Stimulated activated naive CD8-positive, alpha-beta T cell treated with anti-CD3 and anti-CD28 coated beads, Interleukin-15, amount 100 ng/mL, for 72 hours (primary cell): ENCODE measurements around the gene ALDH1L1.

Experiments used
- ATAC-seq: fragments of 150-1000 bp; cut with Tn5 transposase; 2 replicates; pipeline ENCODE4 v1.10.0; 2021; ENCODE audit warnings: mild to moderate bottlenecking, moderate library complexity
- DNase-seq, 2 donors: peaks; one replicate each; pipeline ENCODE4 v3.0.0; 2021 to 2022
- H3K27ac Mint-ChIP-seq, 2 donors: one replicate each; pipeline ENCODE4 v1.8.0; 2022; ENCODE audit warnings: mild to moderate bottlenecking in 2 of 2, mixed read lengths in 2 of 2, moderate library complexity in 2 of 2
- H3K27me3 Mint-ChIP-seq: one replicate; pipeline ENCODE4 v1.8.0; 2022; ENCODE audit warnings: mixed read lengths
- H3K4me1 Mint-ChIP-seq: one replicate; pipeline ENCODE4 v1.8.0; 2022; ENCODE audit warnings: mild to moderate bottlenecking, mixed read lengths
- H3K4me3 Mint-ChIP-seq, 2 donors: one replicate each; pipeline ENCODE4 v1.8.0; 2022; ENCODE audit warnings: mild to moderate bottlenecking in 2 of 2, mixed read lengths in 2 of 2, moderate library complexity in 1 of 2
- H3K9me3 Mint-ChIP-seq, 2 donors: one replicate each; pipeline ENCODE4 v1.8.0; 2022; ENCODE audit warnings: mixed read lengths in 2 of 2

ALDH1L1 gene

GRCh38 chr3:126180477-126181397 is at the start of gene ALDH1L1:
Gene ALDH1L1, minus strand, starts transcription at chr3:126180586. Its CDS starts 19,607 bp downstream, at chr3:126160979.
- H3K9me3 Mint-ChIP-seq, result no peaks in the 10 kb centered on the region
- ATAC-seq, result peak; percentile 15
- H3K4me1 Mint-ChIP-seq, result peaks cover 13% of the 10 kb centered on the region
- DNase-seq, result no peak
- no peak within 1 kb of the TSS for H3K27ac Mint-ChIP-seq
- peaks cover 63% of the 10 kb centered on the region for H3K27me3 Mint-ChIP-seq
- H3K4me3 Mint-ChIP-seq, result peak within 1 kb of the TSS in 1 of 2 donors; percentile 21

GRCh38 chr3:126226374-126226773 is 46.0 kb upstream of the ALDH1L1 start:
- DNase-seq, result no peak
- Mint-ChIP-seq H3K27ac (no peak overlapping the region), H3K4me3 (no peak overlapping the region), H3K4me1 (no peaks in the 10 kb centered on the region), H3K27me3 (peaks cover 29% of the 10 kb centered on the region), H3K9me3 (no peaks in the 10 kb centered on the region)
- ATAC-seq, result no peak

- Mint-ChIP-seq H3K27ac (no peak overlapping the region), H3K4me1 (peaks cover 11% of the 10 kb centered on the region), H3K4me3 (no peak overlapping the region), H3K27me3 (peaks cover 86% of the 10 kb centered on the region), H3K9me3 (peaks cover 0 to 7% of the 10 kb centered on the region in 2 donors)
- ATAC-seq (no peak), DNase-seq (no peak)
Measured at GRCh38 chr3:126216416-126216815, 36.0 kb upstream of the ALDH1L1 start.

DNA sequence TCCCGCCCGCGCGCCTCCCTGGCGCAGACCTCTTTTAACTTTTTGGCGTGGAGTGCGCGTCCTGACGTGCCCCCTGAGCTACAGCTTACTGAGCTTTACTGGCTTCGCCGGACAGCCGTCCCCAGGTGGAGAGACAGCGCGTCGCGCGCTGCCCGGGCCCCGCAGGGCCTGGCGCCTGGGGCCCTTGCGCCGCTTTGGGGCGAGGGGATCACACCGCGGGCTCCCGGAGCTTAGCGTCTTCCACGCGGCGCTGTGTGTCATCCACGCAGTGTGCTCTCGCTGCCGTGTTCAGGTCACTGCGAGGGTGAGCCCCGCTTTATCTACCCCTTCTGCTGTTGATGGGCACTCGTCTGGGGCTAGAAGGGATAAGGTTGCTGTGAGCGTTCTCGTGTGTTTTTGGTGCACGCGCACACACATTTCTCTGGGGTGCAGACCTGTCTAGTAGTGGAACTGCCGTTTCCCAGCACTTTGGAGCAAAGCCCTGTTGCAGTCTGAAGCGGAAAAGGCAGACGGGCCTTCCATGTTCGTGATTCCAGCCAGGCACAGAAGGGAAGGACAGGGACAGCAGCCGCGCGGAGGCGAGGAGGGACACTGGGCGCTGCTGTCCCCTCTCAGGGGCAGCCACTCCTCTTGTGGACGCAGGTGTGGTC is 33.1 kb upstream of the ALDH1L1 start:
- Mint-ChIP-seq H3K4me1 (peaks cover 11% of the 10 kb centered on the region), H3K4me3 (peak overlapping the region; percentile 41 to 57), H3K9me3 (no peaks in the 10 kb centered on the region), H3K27me3 (peaks cover 96% of the 10 kb centered on the region), H3K27ac (no peak overlapping the region)
- ATAC-seq (no peak), DNase-seq (no peak)

DNA sequence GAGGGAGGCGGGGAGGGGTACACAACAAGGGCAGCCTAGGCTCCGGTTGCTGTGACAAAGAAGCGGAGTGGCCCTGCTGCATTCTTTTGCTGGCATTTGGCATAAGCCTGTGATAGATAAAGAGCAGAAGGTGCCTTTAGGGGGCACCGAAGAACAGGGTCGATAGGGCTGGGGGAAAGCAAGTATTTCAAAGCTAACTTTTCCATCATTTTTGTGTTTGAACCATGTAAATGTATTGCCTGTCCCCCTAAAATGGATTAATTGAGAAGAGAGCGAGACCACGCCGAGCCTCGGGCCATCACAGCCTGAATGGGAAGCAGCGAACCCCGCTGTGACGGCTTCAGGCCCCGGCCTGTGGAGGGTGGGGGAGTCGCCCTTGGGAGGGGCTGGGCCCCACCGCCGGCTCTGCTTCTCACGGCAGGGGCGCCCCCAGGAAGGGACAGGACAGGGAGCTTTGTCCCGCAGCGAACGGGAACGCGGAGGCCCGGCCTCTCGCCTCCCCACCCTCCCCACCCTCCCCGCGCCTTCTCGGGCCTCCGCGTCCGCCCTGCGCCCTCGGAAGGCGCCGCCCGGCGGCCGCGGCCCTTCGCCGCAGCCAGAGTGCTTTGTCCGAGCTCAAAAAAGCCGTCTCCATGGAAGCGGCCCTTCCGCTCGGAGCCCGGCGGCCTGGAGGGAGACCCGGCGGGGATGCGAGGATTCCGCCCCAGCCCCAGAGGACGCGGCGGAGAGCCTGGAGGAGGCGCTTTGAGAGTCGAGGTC is 32.4 kb upstream of the ALDH1L1 start:
- DNase-seq, result peak in 1 of 2 donors; percentile 12
- Mint-ChIP-seq H3K9me3 (no peaks in the 10 kb centered on the region), H3K4me3 (peak overlapping the region; percentile 66 to 71), H3K27ac (no peak overlapping the region), H3K27me3 (peaks cover 98% of the 10 kb centered on the region), H3K4me1 (peaks cover 11% of the 10 kb centered on the region)
- ATAC-seq, result peak; percentile 69

GRCh38 chr3:126212250-126212619 is 31.8 kb upstream of the ALDH1L1 start:
- no peaks in the 10 kb centered on the region for H3K9me3 Mint-ChIP-seq
- ATAC-seq (no peak), DNase-seq (no peak)
- no peak overlapping the region for H3K4me3 Mint-ChIP-seq
- H3K27me3 Mint-ChIP-seq, result peaks cover 96% of the 10 kb centered on the region
- peak overlapping the region in 1 of 2 donors; percentile 57 for H3K27ac Mint-ChIP-seq
- peaks cover 11% of the 10 kb centered on the region for H3K4me1 Mint-ChIP-seq

- Mint-ChIP-seq H3K4me3 (no peak overlapping the region), H3K4me1 (peaks cover 11% of the 10 kb centered on the region), H3K27me3 (peaks cover 90% of the 10 kb centered on the region), H3K9me3 (no peaks in the 10 kb centered on the region), H3K27ac (no peak overlapping the region)
- DNase-seq (no peak), ATAC-seq (no peak)
Measured at GRCh38 chr3:126211569-126211968, 31.2 kb upstream of the ALDH1L1 start.

DNA sequence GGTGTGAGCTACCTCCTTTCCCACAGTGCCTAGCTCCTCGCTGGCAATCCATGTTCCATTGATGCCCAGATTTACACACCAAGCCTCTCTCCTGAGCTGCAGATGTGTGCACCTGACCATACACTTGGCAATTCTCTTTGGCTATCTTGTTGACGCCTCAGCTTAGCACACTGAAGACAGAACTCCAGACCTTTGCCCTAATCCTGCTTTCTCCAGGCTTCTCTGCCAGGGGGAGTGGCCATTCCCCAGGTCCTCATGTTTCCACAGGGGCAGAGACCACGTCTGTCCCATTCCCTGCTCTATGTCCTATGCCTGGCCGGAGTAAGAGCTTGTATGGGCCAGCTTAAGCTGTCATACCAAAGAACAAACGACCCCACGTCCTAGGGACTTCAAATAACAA is 30.2 kb upstream of the ALDH1L1 start:
- ATAC-seq (no peak), DNase-seq (no peak)
- Mint-ChIP-seq H3K9me3 (no peaks in the 10 kb centered on the region), H3K27ac (no peak overlapping the region), H3K4me3 (no peak overlapping the region), H3K27me3 (peaks cover 83% of the 10 kb centered on the region), H3K4me1 (peaks cover 11% of the 10 kb centered on the region)

- ATAC-seq (no peak), DNase-seq (no peak)
- Mint-ChIP-seq H3K27me3 (peaks cover 83% of the 10 kb centered on the region), H3K9me3 (peaks cover 0 to 6% of the 10 kb centered on the region in 2 donors), H3K4me3 (no peak overlapping the region), H3K27ac (no peak overlapping the region), H3K4me1 (peaks cover 11% of the 10 kb centered on the region)
Measured at GRCh38 chr3:126209741-126210140, 29.4 kb upstream of the ALDH1L1 start.

- peaks cover 0 to 7% of the 10 kb centered on the region in 2 donors for H3K9me3 Mint-ChIP-seq
- peaks cover 83% of the 10 kb centered on the region for H3K27me3 Mint-ChIP-seq
- ATAC-seq, result no peak
- no peak overlapping the region for H3K4me3 Mint-ChIP-seq
- no peak for DNase-seq
- peaks cover 9% of the 10 kb centered on the region for H3K4me1 Mint-ChIP-seq
- no peak overlapping the region for H3K27ac Mint-ChIP-seq
Measured at GRCh38 chr3:126208606-126209256, 28.3 kb upstream of the ALDH1L1 start.

DNA sequence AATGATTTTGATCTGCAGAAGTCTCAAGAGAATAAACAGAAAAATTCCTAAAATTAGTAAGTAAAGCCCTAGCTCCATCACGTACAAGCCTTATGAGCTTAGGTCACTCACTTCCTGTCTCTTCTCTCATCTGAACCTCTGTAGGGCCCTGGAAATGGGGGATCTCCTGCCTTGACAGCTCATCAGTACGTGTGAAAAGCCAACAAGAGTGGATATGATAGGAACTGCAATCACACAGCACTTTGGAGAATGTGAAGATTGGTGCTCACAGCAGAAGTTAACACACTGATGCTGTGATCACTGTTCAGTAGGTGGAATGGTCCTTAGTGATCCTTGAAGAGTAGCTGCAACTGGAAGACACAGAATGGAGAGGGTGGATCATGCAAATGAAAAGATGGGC is 27.8 kb upstream of the ALDH1L1 start:
- Mint-ChIP-seq H3K27ac (peak overlapping the region in 1 of 2 donors; percentile 13), H3K4me3 (no peak overlapping the region), H3K4me1 (peaks cover 6% of the 10 kb centered on the region), H3K27me3 (peaks cover 81% of the 10 kb centered on the region), H3K9me3 (peaks cover 0 to 7% of the 10 kb centered on the region in 2 donors)
- ATAC-seq (no peak), DNase-seq (no peak)

- ATAC-seq (no peak), DNase-seq (no peak)
- H3K4me3 Mint-ChIP-seq, result no peak overlapping the region
- H3K9me3 Mint-ChIP-seq, result peaks cover 0 to 7% of the 10 kb centered on the region in 2 donors
- no peak overlapping the region for H3K27ac Mint-ChIP-seq
- peaks cover 81% of the 10 kb centered on the region for H3K27me3 Mint-ChIP-seq
- H3K4me1 Mint-ChIP-seq, result no peaks in the 10 kb centered on the region
Measured at GRCh38 chr3:126207166-126207565, 26.8 kb upstream of the ALDH1L1 start.

- H3K4me1 Mint-ChIP-seq, result no peaks in the 10 kb centered on the region
- H3K27me3 Mint-ChIP-seq, result peaks cover 72% of the 10 kb centered on the region
- no peak for ATAC-seq
Measured at GRCh38 chr3:126205717-126206655, 25.6 kb upstream of the ALDH1L1 start.

DNA sequence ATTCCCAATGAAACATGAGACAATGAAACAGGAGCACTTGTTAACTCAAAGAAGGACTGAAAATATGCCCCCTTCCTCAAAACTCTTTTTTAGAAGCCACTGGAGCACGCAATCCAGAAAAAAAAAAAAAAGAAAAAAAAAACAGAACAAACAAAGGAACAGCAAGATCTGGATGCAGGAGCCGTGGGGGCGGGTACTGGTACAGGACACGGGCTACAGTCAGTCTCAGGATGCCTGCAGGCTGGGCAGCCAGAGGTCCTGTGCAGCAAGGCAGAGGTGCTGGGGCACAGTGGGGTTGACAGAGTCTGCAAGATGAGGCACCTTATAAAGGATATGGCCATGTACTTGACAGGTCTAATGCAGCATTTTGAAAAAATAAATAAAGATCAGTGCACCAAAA is 22.3 kb upstream of the ALDH1L1 start:
- Mint-ChIP-seq H3K27me3 (peaks cover 50% of the 10 kb centered on the region), H3K4me3 (no peak overlapping the region), H3K9me3 (peaks cover 0 to 7% of the 10 kb centered on the region in 2 donors), H3K4me1 (no peaks in the 10 kb centered on the region), H3K27ac (no peak overlapping the region)
- DNase-seq, result no peak
- no peak for ATAC-seq

More at GRCh38 chr3:126205717-126206655, 25.6 kb upstream of the ALDH1L1 start:
- DNase-seq, result no peak
- H3K9me3 Mint-ChIP-seq, result peaks cover 0 to 7% of the 10 kb centered on the region in 2 donors
- H3K27ac Mint-ChIP-seq, result no peak overlapping the region
- H3K4me3 Mint-ChIP-seq, result no peak overlapping the region
